Measurements from ENCODE around the gene SLIT1.

The SLIT1 gene

DNA sequence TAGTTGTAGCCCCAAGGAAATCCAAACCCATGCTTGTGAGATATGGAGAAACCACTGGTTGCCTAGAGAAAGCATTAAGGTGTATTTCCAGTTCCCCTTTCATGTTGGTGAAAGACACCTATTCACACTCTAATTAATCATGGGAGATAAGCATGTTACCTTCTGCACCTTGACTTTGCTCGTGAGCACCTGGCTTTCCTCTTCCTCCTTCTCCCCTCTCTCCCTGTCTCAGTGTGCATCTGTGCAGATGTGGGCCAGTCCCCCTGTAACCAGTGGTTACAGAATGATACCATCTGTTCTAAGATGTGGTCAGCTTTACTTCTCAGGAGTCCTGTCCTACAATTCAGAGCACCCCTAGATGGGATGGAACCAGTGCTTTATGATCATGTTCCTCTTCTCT, 193.0 kb downstream of the SLIT1 start:
- H3K36me3 ChIP-seq (ENCODE audit: control insufficient read depth, insufficient read depth, low read length), result no peaks in the 10 kb centered on the region
- no CpG with 5 or more reads among the region's 1 CpG for WGBS (ENCODE audit: insufficient coverage, insufficient read length)
- no peak overlapping the region for H3K27ac ChIP-seq (ENCODE audit: low read length)
- no peak for DNase-seq (ENCODE audit: low read depth, low spot score)
- no peaks in the 10 kb centered on the region for H3K27me3 ChIP-seq (ENCODE audit: control insufficient read depth, insufficient read depth, low read length)
- no peak overlapping the region for H3K4me3 ChIP-seq (ENCODE audit: low read length)
- H3K9me3 ChIP-seq (ENCODE audit: control insufficient read depth, insufficient read depth, low read length), result no peaks in the 10 kb centered on the region
- no peaks in the 10 kb centered on the region for H3K4me1 ChIP-seq (ENCODE audit: control insufficient read depth, insufficient read depth, low read length)

DNA sequence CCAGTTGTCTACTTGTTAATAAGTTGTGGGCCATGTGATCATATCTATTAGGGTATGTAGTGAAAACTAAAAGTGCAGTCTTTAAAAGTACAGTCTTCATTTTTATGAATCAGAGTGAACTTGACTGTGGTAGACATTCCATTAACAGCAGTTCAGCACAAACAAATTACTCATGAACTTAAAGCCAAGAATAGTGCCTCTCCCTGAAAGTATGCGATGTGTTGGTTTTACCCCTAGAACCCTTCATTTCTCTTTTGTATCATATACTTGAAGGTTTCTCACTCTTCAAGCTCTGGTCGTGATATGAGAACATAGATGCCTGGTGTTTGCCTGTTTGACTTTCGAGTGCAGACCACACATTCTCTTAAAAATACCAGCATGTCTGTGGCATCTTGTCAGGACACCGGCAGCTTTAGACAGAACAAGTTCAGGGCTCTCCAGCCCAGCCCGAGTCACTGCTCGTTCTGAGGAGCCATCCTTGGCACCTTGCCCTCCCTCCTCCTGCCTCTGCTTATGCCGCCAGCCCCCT, 194.4 kb downstream of the SLIT1 start:
- no peak overlapping the region for H3K27ac ChIP-seq (ENCODE audit: low read length)
- H3K4me3 ChIP-seq (ENCODE audit: low read length), result no peak overlapping the region
- H3K9me3 ChIP-seq (ENCODE audit: control insufficient read depth, insufficient read depth, low read length), result no peaks in the 10 kb centered on the region
- no peaks in the 10 kb centered on the region for H3K36me3 ChIP-seq (ENCODE audit: control insufficient read depth, insufficient read depth, low read length)
- no peaks in the 10 kb centered on the region for H3K27me3 ChIP-seq (ENCODE audit: control insufficient read depth, insufficient read depth, low read length)
- DNase-seq (ENCODE audit: low read depth, low spot score), result no peak
- no peaks in the 10 kb centered on the region for H3K4me1 ChIP-seq (ENCODE audit: control insufficient read depth, insufficient read depth, low read length)
- no CpG with 5 or more reads among the region's 7 CpGs for WGBS (ENCODE audit: insufficient coverage, insufficient read length)

DNA sequence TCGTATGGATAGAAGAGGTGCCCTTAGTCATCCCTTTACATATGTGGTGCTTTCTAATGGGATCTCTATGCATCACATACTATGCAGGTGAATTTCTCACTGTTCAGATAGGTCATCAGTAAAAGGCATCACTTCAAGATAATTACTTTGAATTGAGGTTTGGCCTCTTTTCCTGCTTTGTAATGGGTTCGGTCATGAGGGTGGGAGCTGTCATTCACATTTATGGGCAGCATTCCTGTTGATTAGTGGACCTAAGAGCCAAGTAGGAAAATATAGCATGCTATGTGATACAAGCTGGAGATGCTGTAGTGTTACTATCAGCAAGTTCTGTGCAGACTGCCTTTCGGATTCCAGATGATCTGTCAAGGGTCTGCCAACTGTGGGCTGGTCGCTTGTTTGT, 197.3 kb downstream of the SLIT1 start:
- no peaks in the 10 kb centered on the region for H3K9me3 ChIP-seq (ENCODE audit: control insufficient read depth, insufficient read depth, low read length)
- no peak overlapping the region for H3K27ac ChIP-seq (ENCODE audit: low read length)

DNA sequence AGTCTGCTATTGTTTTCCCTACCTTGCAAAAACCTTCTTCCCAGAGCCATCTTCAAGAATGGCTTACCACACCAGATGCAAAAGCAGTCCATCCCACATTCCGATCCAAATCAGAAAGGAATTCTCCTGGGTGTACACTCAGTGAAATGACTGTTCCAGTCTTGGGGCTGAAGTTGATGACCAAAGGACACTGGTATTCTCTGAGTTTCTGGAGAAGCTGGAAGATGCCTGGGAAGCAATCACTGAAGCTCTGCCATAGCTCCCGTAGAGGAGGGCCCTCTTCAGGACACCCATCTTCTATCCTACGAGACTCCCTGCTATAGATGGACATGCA, 197.9 kb downstream of the SLIT1 start:
- no CpG with 5 or more reads among the region's 3 CpGs for WGBS (ENCODE audit: insufficient coverage, insufficient read length)

More for the DNA sequence above, 197.3 kb downstream of the SLIT1 start:
- no peak overlapping the region for H3K4me3 ChIP-seq (ENCODE audit: low read length)
- no CpG with 5 or more reads among the region's 4 CpGs for WGBS (ENCODE audit: insufficient coverage, insufficient read length)
- H3K4me1 ChIP-seq (ENCODE audit: control insufficient read depth, insufficient read depth, low read length), result peaks cover 1% of the 10 kb centered on the region; the same call in 1 of the 2 replicates
- H3K36me3 ChIP-seq (ENCODE audit: control insufficient read depth, insufficient read depth, low read length), result no peaks in the 10 kb centered on the region
- H3K27me3 ChIP-seq (ENCODE audit: control insufficient read depth, insufficient read depth, low read length), result no peaks in the 10 kb centered on the region
- no peak for DNase-seq (ENCODE audit: low read depth, low spot score)

DNA sequence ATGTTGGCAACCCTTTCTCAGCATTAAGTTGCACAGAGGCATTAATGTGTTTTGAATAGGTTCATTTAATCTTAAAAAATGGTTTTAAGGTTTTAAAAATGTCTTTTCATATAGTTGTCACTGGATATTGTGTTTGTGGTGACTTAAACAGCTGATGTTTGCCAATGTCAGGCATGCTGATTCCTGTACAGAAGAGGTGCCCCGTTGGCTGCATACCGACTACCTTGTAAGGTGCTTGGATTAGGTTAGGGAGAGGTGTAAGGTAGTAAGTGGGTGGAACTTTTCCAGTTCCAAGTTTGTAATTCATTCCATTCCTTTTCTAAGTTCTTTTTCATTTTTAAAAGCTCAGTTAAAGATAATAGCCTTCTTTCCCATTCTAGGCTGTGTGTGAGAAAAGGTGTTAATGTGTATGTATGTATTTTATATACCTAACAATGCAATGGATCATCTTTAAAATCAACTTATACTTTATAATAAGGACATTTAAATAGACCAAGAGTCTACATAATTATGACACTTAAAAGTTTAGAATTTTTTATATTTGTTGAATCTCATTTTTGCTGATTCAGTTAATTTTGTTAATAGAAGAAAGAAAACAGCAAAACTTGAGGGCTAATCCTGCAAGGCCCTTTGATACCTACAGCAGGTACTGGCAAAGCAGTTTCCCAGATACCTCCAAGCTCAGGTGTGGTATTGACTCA, 198.5 kb downstream of the SLIT1 start:
- Histone ChIP-seq H3K4me3 (ENCODE audit: low read length) (no peak overlapping the region), H3K4me1 (ENCODE audit: control insufficient read depth, insufficient read depth, low read length) (peaks cover 1% of the 10 kb centered on the region; the same call in 1 of the 2 replicates), H3K27me3 (ENCODE audit: control insufficient read depth, insufficient read depth, low read length) (no peaks in the 10 kb centered on the region), H3K9me3 (ENCODE audit: control insufficient read depth, insufficient read depth, low read length) (no peaks in the 10 kb centered on the region), H3K27ac (ENCODE audit: low read length) (no peak overlapping the region), H3K36me3 (ENCODE audit: control insufficient read depth, insufficient read depth, low read length) (no peaks in the 10 kb centered on the region)
- DNase-seq (ENCODE audit: low read depth, low spot score), result no peak
- no CpG with 5 or more reads among the region's 2 CpGs for WGBS (ENCODE audit: insufficient coverage, insufficient read length)

More for the DNA sequence above, 197.9 kb downstream of the SLIT1 start:
- no peak for DNase-seq (ENCODE audit: low read depth, low spot score)
- Histone ChIP-seq H3K9me3 (ENCODE audit: control insufficient read depth, insufficient read depth, low read length) (no peaks in the 10 kb centered on the region), H3K27me3 (ENCODE audit: control insufficient read depth, insufficient read depth, low read length) (no peaks in the 10 kb centered on the region), H3K27ac (ENCODE audit: low read length) (no peak overlapping the region), H3K36me3 (ENCODE audit: control insufficient read depth, insufficient read depth, low read length) (no peaks in the 10 kb centered on the region), H3K4me1 (ENCODE audit: control insufficient read depth, insufficient read depth, low read length) (peaks cover 1% of the 10 kb centered on the region; the same call in 1 of the 2 replicates), H3K4me3 (ENCODE audit: low read length) (no peak overlapping the region)

DNA sequence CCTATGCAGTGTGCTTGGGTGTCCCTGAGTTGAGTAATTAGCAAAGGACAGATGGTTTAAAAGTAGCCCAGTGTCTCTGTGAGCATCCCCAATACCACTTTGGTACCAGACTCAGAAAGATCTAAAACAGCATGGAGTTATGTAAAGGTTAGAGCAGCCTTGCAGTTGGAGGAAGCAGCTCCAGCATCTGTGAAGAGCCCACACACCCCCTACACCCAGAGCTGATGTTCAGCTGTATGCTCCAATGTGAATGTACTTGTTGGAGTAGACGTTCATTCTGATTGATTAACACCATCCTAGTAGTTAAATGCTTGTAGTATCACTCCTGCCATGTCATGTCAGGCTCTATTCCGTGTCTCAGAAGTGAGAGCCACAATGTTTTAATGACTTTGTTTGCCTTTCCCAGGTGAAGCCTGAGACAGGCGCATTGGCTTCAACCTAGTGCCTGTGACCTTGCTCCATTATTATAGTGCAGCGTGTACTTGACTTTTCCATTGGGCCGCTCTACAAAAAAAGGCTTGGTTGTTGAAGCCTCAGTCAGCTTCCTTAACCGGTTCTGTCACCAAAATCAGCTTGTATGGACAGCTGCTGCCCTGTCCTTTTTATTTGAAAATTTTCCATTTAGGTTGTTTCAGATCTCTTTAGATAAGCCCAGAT, 199.4 kb downstream of the SLIT1 start:
- Histone ChIP-seq H3K4me3 (ENCODE audit: low read length) (no peak overlapping the region), H3K9me3 (ENCODE audit: control insufficient read depth, insufficient read depth, low read length) (no peaks in the 10 kb centered on the region), H3K4me1 (ENCODE audit: control insufficient read depth, insufficient read depth, low read length) (peaks cover 1% of the 10 kb centered on the region; the same call in 1 of the 2 replicates), H3K27me3 (ENCODE audit: control insufficient read depth, insufficient read depth, low read length) (no peaks in the 10 kb centered on the region), H3K27ac (ENCODE audit: low read length) (no peak overlapping the region), H3K36me3 (ENCODE audit: control insufficient read depth, insufficient read depth, low read length) (no peaks in the 10 kb centered on the region)
- no CpG with 5 or more reads among the region's 6 CpGs for WGBS (ENCODE audit: insufficient coverage, insufficient read length)
- DNase-seq (ENCODE audit: low read depth, low spot score), result no peak

DNA sequence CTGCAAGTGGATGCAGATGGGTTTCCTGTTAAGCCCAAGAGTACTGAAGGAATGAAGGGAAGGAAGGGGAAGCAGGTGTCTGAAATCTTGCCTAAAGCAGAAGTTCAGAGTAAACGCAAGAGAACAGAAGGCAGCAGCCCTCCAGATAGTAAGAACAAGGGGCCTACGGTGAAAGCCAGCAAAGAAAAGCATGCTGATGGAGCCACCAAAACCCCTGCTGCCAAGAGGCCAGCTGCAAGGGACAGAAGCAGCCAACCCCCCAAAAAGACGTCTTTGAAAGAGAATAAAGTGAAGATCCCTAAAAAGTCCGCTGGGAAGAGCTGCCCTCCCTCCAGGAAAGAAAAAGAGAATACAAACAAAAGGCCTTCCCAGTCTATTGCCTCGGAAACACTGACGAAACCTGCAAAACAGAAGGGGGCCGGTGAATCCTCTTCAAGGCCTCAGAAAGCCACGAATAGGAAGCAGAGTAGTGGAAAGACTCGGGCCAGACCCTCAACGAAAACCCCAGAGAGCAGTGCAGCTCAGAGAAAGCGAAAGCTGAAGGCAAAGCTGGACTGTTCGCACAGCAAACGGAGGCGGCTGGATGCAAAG, 201.1 kb downstream of the SLIT1 start:
- Histone ChIP-seq H3K27ac (ENCODE audit: low read length) (no peak overlapping the region), H3K36me3 (ENCODE audit: control insufficient read depth, insufficient read depth, low read length) (no peaks in the 10 kb centered on the region)
- no peak for DNase-seq (ENCODE audit: low read depth, low spot score)

DNA sequence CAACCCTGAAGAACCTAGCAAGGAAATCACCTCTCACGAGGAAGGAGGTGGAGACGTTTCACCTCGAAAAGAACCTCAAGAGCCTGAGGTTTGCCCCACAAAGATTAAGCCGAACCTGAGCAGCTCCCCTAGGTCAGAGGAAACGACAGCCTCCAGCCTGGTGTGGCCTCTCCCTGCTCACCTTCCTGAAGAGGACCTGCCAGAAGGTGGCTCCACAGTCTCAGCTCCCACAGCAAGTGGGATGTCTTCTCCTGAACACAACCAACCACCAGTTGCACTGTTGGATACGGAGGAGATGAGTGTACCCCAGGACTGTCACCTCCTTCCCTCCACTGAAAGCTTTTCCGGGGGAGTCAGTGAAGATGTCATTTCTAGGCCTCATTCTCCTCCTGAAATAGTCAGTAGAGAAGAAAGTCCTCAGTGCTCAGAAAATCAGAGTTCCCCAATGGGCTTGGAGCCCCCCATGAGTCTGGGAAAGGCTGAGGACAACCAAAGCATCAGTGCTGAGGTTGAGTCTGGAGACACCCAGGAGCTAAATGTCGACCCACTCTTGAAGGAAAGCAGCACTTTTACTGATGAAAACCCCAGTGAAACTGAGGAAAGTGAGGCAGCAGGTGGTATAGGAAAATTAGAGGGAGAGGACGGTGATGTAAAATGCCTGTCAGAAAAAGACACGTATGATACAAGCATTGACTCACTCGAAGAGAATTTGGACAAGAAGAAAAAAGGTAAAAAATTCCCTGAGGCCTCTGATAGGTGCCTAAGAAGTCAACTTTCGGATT, 203.4 kb downstream of the SLIT1 start:
- WGBS (ENCODE audit: insufficient coverage, insufficient read length), result no CpG with 5 or more reads among the region's 12 CpGs
- Histone ChIP-seq H3K9me3 (ENCODE audit: control insufficient read depth, insufficient read depth, low read length) (no peaks in the 10 kb centered on the region), H3K4me1 (ENCODE audit: control insufficient read depth, insufficient read depth, low read length) (peaks cover 1% of the 10 kb centered on the region; the same call in 1 of the 2 replicates), H3K27me3 (ENCODE audit: control insufficient read depth, insufficient read depth, low read length) (no peaks in the 10 kb centered on the region), H3K4me3 (ENCODE audit: low read length) (no peak overlapping the region), H3K36me3 (ENCODE audit: control insufficient read depth, insufficient read depth, low read length) (no peaks in the 10 kb centered on the region), H3K27ac (ENCODE audit: low read length) (no peak overlapping the region)
- DNase-seq (ENCODE audit: low read depth, low spot score), result no peak

More for the DNA sequence above, 201.1 kb downstream of the SLIT1 start:
- Histone ChIP-seq H3K4me3 (ENCODE audit: low read length) (no peak overlapping the region), H3K4me1 (ENCODE audit: control insufficient read depth, insufficient read depth, low read length) (peaks cover 1% of the 10 kb centered on the region; the same call in 1 of the 2 replicates), H3K27me3 (ENCODE audit: control insufficient read depth, insufficient read depth, low read length) (no peaks in the 10 kb centered on the region), H3K9me3 (ENCODE audit: control insufficient read depth, insufficient read depth, low read length) (no peaks in the 10 kb centered on the region)
- WGBS (ENCODE audit: insufficient coverage, insufficient read length), result no CpG with 5 or more reads among the region's 14 CpGs

DNA sequence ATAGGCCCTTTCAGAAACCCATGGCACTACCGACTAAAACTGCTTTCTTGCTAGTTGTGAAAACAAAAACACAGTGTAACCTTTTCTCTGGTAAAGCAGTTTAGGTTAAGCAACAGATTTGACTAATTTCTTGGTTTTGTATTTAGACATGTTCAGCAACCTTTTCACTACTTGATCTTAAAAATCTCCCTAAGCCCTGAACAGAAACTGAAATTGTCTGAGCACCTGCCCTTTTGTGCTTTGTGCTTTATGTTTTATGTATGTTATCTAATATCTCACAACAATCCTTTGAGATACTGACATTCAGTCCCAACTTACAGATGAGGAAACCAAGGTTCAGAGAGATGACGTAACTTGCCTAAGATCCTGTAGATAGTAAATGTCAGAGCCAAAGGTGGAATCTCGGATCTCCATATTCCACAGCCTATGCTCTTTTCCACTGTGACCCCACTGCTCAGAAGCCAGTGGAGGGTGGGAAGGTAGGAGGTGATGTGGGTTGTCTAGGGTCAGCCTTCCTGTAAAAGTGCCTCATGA, 207.1 kb downstream of the SLIT1 start:
- H3K27ac ChIP-seq (ENCODE audit: low read length), result no peak overlapping the region
- WGBS (ENCODE audit: insufficient coverage, insufficient read length), result no CpG with 5 or more reads among the region's 3 CpGs
- H3K4me3 ChIP-seq (ENCODE audit: low read length), result no peak overlapping the region
- no peaks in the 10 kb centered on the region for H3K4me1 ChIP-seq (ENCODE audit: control insufficient read depth, insufficient read depth, low read length)
- H3K27me3 ChIP-seq (ENCODE audit: control insufficient read depth, insufficient read depth, low read length), result no peaks in the 10 kb centered on the region
- H3K36me3 ChIP-seq (ENCODE audit: control insufficient read depth, insufficient read depth, low read length), result no peaks in the 10 kb centered on the region
- no peak for DNase-seq (ENCODE audit: low read depth, low spot score)
- no peaks in the 10 kb centered on the region for H3K9me3 ChIP-seq (ENCODE audit: control insufficient read depth, insufficient read depth, low read length)

DNA sequence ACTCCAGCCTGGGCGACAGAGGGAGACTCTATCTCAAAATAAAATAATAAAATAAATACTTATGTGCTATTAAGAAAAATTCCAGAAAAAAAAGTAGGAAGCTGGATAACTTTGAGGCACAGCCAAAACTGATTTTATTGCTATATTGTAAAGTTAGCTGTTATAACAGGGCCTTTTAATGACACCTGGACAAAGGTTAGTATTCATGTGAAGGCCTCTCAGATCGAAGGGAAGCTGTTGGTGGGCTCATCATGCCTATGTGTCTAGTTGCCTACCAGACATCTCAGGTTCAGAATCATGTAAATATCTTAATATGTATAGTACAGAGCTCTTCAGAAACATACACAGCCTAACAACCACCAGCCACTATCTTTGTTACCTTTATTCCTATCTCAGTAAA, 210.6 kb downstream of the SLIT1 start:
- no CpG with 5 or more reads among the region's 2 CpGs for WGBS (ENCODE audit: insufficient coverage, insufficient read length)
- Histone ChIP-seq H3K4me3 (ENCODE audit: low read length) (no peak overlapping the region), H3K36me3 (ENCODE audit: control insufficient read depth, insufficient read depth, low read length) (no peaks in the 10 kb centered on the region), H3K27me3 (ENCODE audit: control insufficient read depth, insufficient read depth, low read length) (no peaks in the 10 kb centered on the region), H3K4me1 (ENCODE audit: control insufficient read depth, insufficient read depth, low read length) (no peaks in the 10 kb centered on the region), H3K27ac (ENCODE audit: low read length) (no peak overlapping the region), H3K9me3 (ENCODE audit: control insufficient read depth, insufficient read depth, low read length) (no peaks in the 10 kb centered on the region)
- DNase-seq (ENCODE audit: low read depth, low spot score), result no peak
